Naive thymus-derived CD8-positive, alpha-beta T cell (primary cell): Measurements from ENCODE around the gene EIF4ENIF1. TPM values are rescaled to one million over a fixed set of nuclear protein-coding genes. Genes with fewer than 3 reads are reported as not detected.
"Not testable (repeated sequence)": the region's sequence is repeated elsewhere in the genome, so short reads cannot be mapped to it uniquely, and the experiment has no call there.

Experiments used
- ATAC-seq, 2 donors: fragments of 150-1000 bp; cut with Tn5 transposase in 1 of 2; sonication (Bioruptor Pico), chemical (Tn5 transposase) in 1 of 2; 1 replicate in 1 of 2; 2 replicates in 1 of 2; pipeline ENCODE4 v1.10.0; 2021; ENCODE audit warnings: mild to moderate bottlenecking in 2 of 2, moderate library complexity in 2 of 2
- POLR2A ChIA-PET: fragments of 350-600 bp; sonication (Branson Sonifier 250); formaldehyde crosslinking; loops from one replicate; lab custom pipeline; 2021; ENCODE audit warnings: antibody characterized with exemption; lab: Charles Lee
- DNase-seq, 10 donors: peaks; one replicate each; pipeline versions ENCODE4 v3.0.0 to v3.0.0-alpha.2; 2020 to 2022
- H3K27ac Mint-ChIP-seq, 10 donors: one replicate each; pipeline ENCODE4 v1.8.0; 2020 to 2022; ENCODE audit warnings: mild to moderate bottlenecking in 10 of 10, mixed read lengths in 10 of 10, moderate library complexity in 4 of 10, inconsistent platforms in 1 of 10
- H3K27me3 Mint-ChIP-seq, 5 donors: one replicate each; pipeline ENCODE4 v1.8.0; 2021 to 2022; ENCODE audit warnings: mixed read lengths in 5 of 5
- H3K36me3 Mint-ChIP-seq, 3 donors: one replicate each; pipeline ENCODE4 v1.8.0; 2020 to 2022; ENCODE audit warnings: mixed read lengths in 3 of 3, mild to moderate bottlenecking in 2 of 3, inconsistent platforms in 1 of 3
- H3K4me1 Mint-ChIP-seq, 4 donors: one replicate each; pipeline ENCODE4 v1.8.0; 2021 to 2022; ENCODE audit warnings: mixed read lengths in 4 of 4
- H3K4me3 Mint-ChIP-seq, 10 donors: one replicate each; pipeline ENCODE4 v1.8.0; 2020 to 2022; ENCODE audit warnings: mild to moderate bottlenecking in 10 of 10, mixed read lengths in 10 of 10, moderate library complexity in 6 of 10, inconsistent platforms in 1 of 10
- H3K9me3 Mint-ChIP-seq, 9 donors: one replicate each; pipeline ENCODE4 v1.8.0; 2020 to 2022; ENCODE audit warnings: mixed read lengths in 9 of 9, mild to moderate bottlenecking in 3 of 9, inconsistent platforms in 1 of 9, moderate library complexity in 1 of 9
- polyA plus RNA-seq, 3 donors: library from polyadenylated mRNA; unstranded; fragments of 300-500 nt; fragmentation: Illumina TruSeq; gene quantifications; one replicate each; pipeline ENCODE4 v1.2.3, GENCODE V29; 2021
- total RNA-seq, 8 experiments: library from RNA in 2 of 8; stranded (reverse) in 2 of 8; gene quantifications; one replicate each; pipeline ENCODE4 v1.2.3 and lab custom pipeline; 2021 to 2026

Gene EIF4ENIF1
- total and polyA plus RNA-seq, 5 experiments from 2014 or later = 6.2 to 36.6 (median 13.4) TPM

GRCh38 chr22:31508536-31508935 lies 18.9 kb upstream of the EIF4ENIF1 start:
- no peak for ATAC-seq
- Mint-ChIP-seq H3K27me3 (no peaks in the 10 kb centered on the region), H3K36me3 (peaks cover 0 to 78% (median 33%) of the 10 kb centered on the region in 3 donors), H3K4me1 (peaks cover 17 to 66% (median 48%) of the 10 kb centered on the region in 4 donors), H3K9me3 (peaks cover 0 to 2% (median 0%) of the 10 kb centered on the region in 9 donors), H3K27ac (peak overlapping the region in 8 of 10 donors; percentile 9 to 77 (median 30)), H3K4me3 (peak overlapping the region in 2 of 10 donors; percentile 7 to 10)
- POLR2A ChIA-PET = interaction anchor here (0.6 kb wide), 1 partner anchor 98 kb away, joined by 4 read pairs; no protein-coding TSS in a partner anchor
- DNase-seq = no peak

- H3K36me3 Mint-ChIP-seq = peaks cover 0 to 75% (median 29%) of the 10 kb centered on the region in 3 donors
Measured at GRCh38 chr22:31507517-31507916, 17.9 kb upstream of the EIF4ENIF1 start.

GRCh38 chr22:31504282-31504681 lies 14.6 kb upstream of the EIF4ENIF1 start:
- peaks cover 0 to 73% (median 20%) of the 10 kb centered on the region in 3 donors for H3K36me3 Mint-ChIP-seq
- peak overlapping the region in 1 of 10 donors; percentile 57 for H3K27ac Mint-ChIP-seq
- peaks cover 20 to 84% (median 64%) of the 10 kb centered on the region in 4 donors for H3K4me1 Mint-ChIP-seq
- peak overlapping the region in 2 of 10 donors; percentile 18 to 21 for H3K4me3 Mint-ChIP-seq
- ATAC-seq = no peak
- DNase-seq = no peak
- POLR2A ChIA-PET = interaction anchor here (0.8 kb wide), 1 partner anchor 158 kb away, joined by 3 read pairs; no protein-coding TSS in a partner anchor
- H3K9me3 Mint-ChIP-seq = peaks cover 0 to 2% (median 0%) of the 10 kb centered on the region in 9 donors
- no peaks in the 10 kb centered on the region for H3K27me3 Mint-ChIP-seq

More at GRCh38 chr22:31507517-31507916, 17.9 kb upstream of the EIF4ENIF1 start:
- ATAC-seq, POLR2A ChIA-PET, H3K4me3 Mint-ChIP-seq, DNase-seq, H3K9me3 Mint-ChIP-seq, H3K27me3 Mint-ChIP-seq: not testable (repeated sequence)
- peaks cover 21 to 72% (median 58%) of the 10 kb centered on the region in 4 donors for H3K4me1 Mint-ChIP-seq
- peak overlapping the region in 4 of 10 donors; percentile 7 to 48 (median 22) for H3K27ac Mint-ChIP-seq

GRCh38 chr22:31503211-31503964 lies 13.7 kb upstream of the EIF4ENIF1 start:
- Mint-ChIP-seq H3K36me3 (peaks cover 0 to 73% (median 17%) of the 10 kb centered on the region in 3 donors), H3K27ac (peak overlapping the region in 5 of 10 donors; percentile 33 to 66 (median 52))

GRCh38 chr22:31501738-31502137 lies 12.1 kb upstream of the EIF4ENIF1 start:
- no peak for DNase-seq
- Mint-ChIP-seq H3K27ac (peak overlapping the region in 7 of 10 donors; percentile 1 to 89 (median 58)), H3K4me1 (peaks cover 23 to 82% (median 68%) of the 10 kb centered on the region in 4 donors), H3K27me3 (no peaks in the 10 kb centered on the region), H3K4me3 (peak overlapping the region in 9 of 10 donors; percentile 15 to 78 (median 58)), H3K9me3 (no peaks in the 10 kb centered on the region), H3K36me3 (peaks cover 0 to 62% (median 13%) of the 10 kb centered on the region in 3 donors)
- POLR2A ChIA-PET = interaction anchor here (0.5 kb wide), 1 partner anchor 63 kb away, joined by 4 read pairs; no protein-coding TSS in a partner anchor
- ATAC-seq = no peak

More at GRCh38 chr22:31503211-31503964, 13.7 kb upstream of the EIF4ENIF1 start:
- ATAC-seq = no peak
- Mint-ChIP-seq H3K4me1 (peaks cover 18 to 84% (median 64%) of the 10 kb centered on the region in 4 donors), H3K4me3 (peak overlapping the region in 5 of 10 donors; percentile 4 to 55 (median 14)), H3K9me3 (peaks cover 0 to 2% (median 0%) of the 10 kb centered on the region in 9 donors), H3K27me3 (no peaks in the 10 kb centered on the region)
- no peak for DNase-seq
- POLR2A ChIA-PET = interaction anchor here (0.6 kb wide), 2 partner anchors 11 to 200 kb away, joined by 4 to 5 read pairs; no protein-coding TSS in a partner anchor

GRCh38 chr22:31497148-31497938 lies 7.7 kb upstream of the EIF4ENIF1 start:
- H3K4me1 Mint-ChIP-seq = peaks cover 8 to 60% (median 45%) of the 10 kb centered on the region in 4 donors
- no peaks in the 10 kb centered on the region for H3K9me3 Mint-ChIP-seq
- H3K4me3 Mint-ChIP-seq = peak overlapping the region; percentile 84 to 98 (median 95)
- H3K36me3 Mint-ChIP-seq = peaks cover 0 to 35% (median 9%) of the 10 kb centered on the region in 3 donors
- peak; percentile 46 to 55 for ATAC-seq
- peak overlapping the region; percentile 94 to 100 (median 98) for H3K27ac Mint-ChIP-seq
- DNase-seq = peak in 8 of 10 donors; percentile 23 to 86 (median 62)
- POLR2A ChIA-PET = interaction anchor here (0.9 to 1.5 kb wide), 2 partner anchors 8 to 14 kb away, joined by 3 read pairs; no protein-coding TSS in a partner anchor
- no peaks in the 10 kb centered on the region for H3K27me3 Mint-ChIP-seq

GRCh38 chr22:31496735-31497146 lies 7.1 kb upstream of the EIF4ENIF1 start:
- Mint-ChIP-seq H3K36me3 (peaks cover 0 to 29% (median 9%) of the 10 kb centered on the region in 3 donors), H3K4me1 (peaks cover 6 to 56% (median 40%) of the 10 kb centered on the region in 4 donors), H3K27ac (peak overlapping the region; percentile 94 to 100 (median 98)), H3K27me3 (no peaks in the 10 kb centered on the region), H3K4me3 (peak overlapping the region; percentile 84 to 98 (median 95)), H3K9me3 (no peaks in the 10 kb centered on the region)
- ATAC-seq = peak; percentile 31 to 34
- POLR2A ChIA-PET = interaction anchor here (1.1 kb wide), 2 partner anchors 22 to 134 kb away, joined by 3 to 6 read pairs; no protein-coding TSS in a partner anchor
- DNase-seq = peak in 5 of 10 donors; percentile 30 to 48 (median 37)

GRCh38 chr22:31496007-31496734 lies 6.5 kb upstream of the EIF4ENIF1 start, which contains the start of gene SFI1:
Gene SFI1, plus strand, starts transcription at chr22:31496536. Its CDS starts 11,749 bp downstream, at chr22:31508285.
- peak; percentile 80 to 82 for ATAC-seq
- H3K9me3 Mint-ChIP-seq = no peaks in the 10 kb centered on the region
- peaks cover 5 to 55% (median 38%) of the 10 kb centered on the region in 4 donors for H3K4me1 Mint-ChIP-seq
- H3K27me3 Mint-ChIP-seq = no peaks in the 10 kb centered on the region
- H3K4me3 Mint-ChIP-seq = peak within 1 kb of the TSS; percentile 84 to 98 (median 95)
- DNase-seq = peak; percentile 93 to 98 (median 96)
- POLR2A ChIA-PET = interaction anchor here (0.6 to 1.1 kb wide), 9 partner anchors 12 to 296 kb away, joined by 3 to 7 read pairs (median 4); partner anchors contain the start of genes PATZ1, PIK3IP1 and PISD
- peaks cover 0 to 24% (median 9%) of the 10 kb centered on the region in 3 donors for H3K36me3 Mint-ChIP-seq
- peak within 1 kb of the TSS; percentile 94 to 100 (median 98) for H3K27ac Mint-ChIP-seq

- POLR2A ChIA-PET = interaction anchor here (0.6 to 1.1 kb wide), 9 partner anchors 10 to 297 kb away, joined by 3 to 7 read pairs (median 4); partner anchors contain the start of genes PATZ1 and PISD
- DNase-seq = no peak
- H3K4me1 Mint-ChIP-seq = peaks cover 7 to 58% (median 43%) of the 10 kb centered on the region in 4 donors
Measured at GRCh38 chr22:31495343-31495742, 5.7 kb upstream of the EIF4ENIF1 start.

GRCh38 chr22:31493355-31493754 lies 3.7 kb upstream of the EIF4ENIF1 start:
- not testable (repeated sequence) for ATAC-seq, H3K27me3 Mint-ChIP-seq, DNase-seq, H3K9me3 Mint-ChIP-seq, H3K36me3 Mint-ChIP-seq
- peak overlapping the region in 8 of 10 donors; percentile 7 to 76 (median 69) for H3K27ac Mint-ChIP-seq
- peaks cover 12 to 52% (median 39%) of the 10 kb centered on the region in 4 donors for H3K4me1 Mint-ChIP-seq
- H3K4me3 Mint-ChIP-seq = peak overlapping the region in 5 of 10 donors; percentile 4 to 68 (median 24)
- POLR2A ChIA-PET = interaction anchor here (0.8 kb wide), 1 partner anchor 10 kb away, joined by 4 read pairs; no protein-coding TSS in a partner anchor

More at GRCh38 chr22:31495343-31495742, 5.7 kb upstream of the EIF4ENIF1 start:
- peak overlapping the region; percentile 34 to 100 (median 98) for H3K27ac Mint-ChIP-seq
- peaks cover 0 to 18% (median 9%) of the 10 kb centered on the region in 3 donors for H3K36me3 Mint-ChIP-seq
- H3K27me3 Mint-ChIP-seq = no peaks in the 10 kb centered on the region
- no peaks in the 10 kb centered on the region for H3K9me3 Mint-ChIP-seq
- H3K4me3 Mint-ChIP-seq = peak overlapping the region; percentile 84 to 98 (median 95)
- ATAC-seq = no peak
